GM19035 (cell line): ENCODE results near the gene FABP6.

Experiments used
- ATAC-seq: cut with Tn5 transposase; IDR thresholded peaks from one replicate; pipeline ENCODE4 v1.9.1; 2021; ENCODE audit not compliant: unreplicated experiment

Gene FABP6

GRCh38 chr5:160260881-160261815, 31.8 kb downstream of the FABP6 start:
- no peak for ATAC-seq

GRCh38 chr5:160262151-160263074, 33.1 kb downstream of the FABP6 start:
- ATAC-seq, result no peak

DNA sequence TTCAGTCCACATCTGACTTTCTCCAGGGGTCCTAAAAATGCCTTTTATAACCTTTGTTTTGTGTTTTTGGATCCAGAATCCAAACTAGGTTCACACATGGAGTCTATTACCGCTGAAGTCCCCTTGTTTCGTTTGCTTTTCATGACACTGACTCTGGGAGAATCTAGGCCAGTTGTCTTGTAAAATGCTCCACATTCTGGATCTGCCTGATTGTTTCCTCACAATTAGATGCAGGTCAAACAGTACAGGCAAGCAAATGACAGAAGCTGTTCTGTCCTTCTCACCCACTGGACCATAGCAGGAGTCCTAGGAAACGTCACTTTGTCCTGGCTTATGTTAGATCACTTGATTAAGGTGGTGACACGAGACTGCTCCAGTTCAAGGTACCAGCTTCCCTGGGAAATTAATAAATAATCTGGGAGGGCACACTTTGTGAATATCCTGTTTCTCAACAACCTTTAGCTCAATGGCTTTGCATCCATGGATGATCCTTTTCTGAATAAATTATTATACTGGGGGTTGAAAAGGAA, 34.1 kb downstream of the FABP6 start:
- ATAC-seq, result no peak

- ATAC-seq, result no peak
Observed at GRCh38 chr5:160266044-160266443, 36.7 kb downstream of the FABP6 start.

DNA sequence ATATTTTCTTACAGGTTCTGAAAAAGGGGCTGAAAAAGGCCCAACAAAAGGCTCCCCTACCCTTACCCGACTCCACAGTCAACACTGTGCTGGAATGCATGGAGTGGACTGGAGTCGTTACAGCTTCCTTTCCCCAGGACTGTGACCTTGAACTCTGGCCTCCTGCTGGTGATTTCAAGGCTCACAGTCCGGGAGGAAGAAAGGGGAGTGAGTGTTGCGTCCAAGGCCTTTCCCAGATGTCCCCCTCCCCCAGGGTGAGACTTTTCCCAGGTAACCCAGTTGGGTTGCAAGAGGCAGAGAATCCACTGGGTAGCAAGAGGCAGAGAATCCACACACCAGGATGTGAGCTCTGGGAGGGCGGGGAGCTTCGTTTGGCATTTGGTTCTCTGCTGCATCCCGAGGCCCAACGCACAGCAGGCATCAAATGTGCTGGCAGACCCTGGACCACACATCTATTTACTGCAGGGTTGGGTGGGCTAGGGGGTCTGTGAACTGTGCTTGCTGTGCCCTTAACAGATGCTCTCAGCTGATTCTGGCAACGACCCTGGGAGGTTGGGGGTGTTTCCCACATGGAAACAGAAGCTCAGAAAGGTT, 37.5 kb downstream of the FABP6 start:
- ATAC-seq, result no peak

GRCh38 chr5:160268121-160268520, 38.8 kb downstream of the FABP6 start:
- no peak for ATAC-seq

GRCh38 chr5:160269017-160269416, 39.7 kb downstream of the FABP6 start:
- no peak for ATAC-seq

- no peak for ATAC-seq
Observed at GRCh38 chr5:160270704-160271103, 41.4 kb downstream of the FABP6 start.

GRCh38 chr5:160271396-160271795, 42.1 kb downstream of the FABP6 start:
- no peak for ATAC-seq

GRCh38 chr5:160271836-160272235, 42.5 kb downstream of the FABP6 start:
- no peak for ATAC-seq

GRCh38 chr5:160272264-160272663, 43.0 kb downstream of the FABP6 start:
- ATAC-seq, result no peak

- no peak for ATAC-seq
Observed at GRCh38 chr5:160272889-160273288, 43.6 kb downstream of the FABP6 start.

- ATAC-seq, result no peak
Observed at GRCh38 chr5:160274483-160274931, 45.2 kb downstream of the FABP6 start.

DNA sequence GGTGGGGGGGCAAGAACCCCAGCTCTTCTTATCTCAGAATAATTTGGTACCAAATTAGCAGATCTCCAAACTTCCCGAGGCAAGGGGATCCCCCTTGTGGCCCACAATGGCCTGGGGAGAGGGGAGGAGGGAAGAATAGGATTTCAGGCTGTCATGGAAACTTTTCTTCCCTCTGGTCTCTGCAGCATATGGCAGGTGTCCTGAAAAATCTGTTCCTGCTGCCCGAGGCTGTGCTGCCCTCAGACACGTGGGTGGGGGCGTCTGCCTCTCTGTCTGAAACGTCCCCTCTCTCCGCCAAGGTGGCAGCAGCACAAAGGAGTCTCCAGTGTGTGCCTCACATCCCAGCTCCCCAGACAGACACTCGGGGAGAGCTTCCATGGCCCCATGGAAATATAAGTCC, 49.0 kb downstream of the FABP6 start:
- ATAC-seq, result no peak

DNA sequence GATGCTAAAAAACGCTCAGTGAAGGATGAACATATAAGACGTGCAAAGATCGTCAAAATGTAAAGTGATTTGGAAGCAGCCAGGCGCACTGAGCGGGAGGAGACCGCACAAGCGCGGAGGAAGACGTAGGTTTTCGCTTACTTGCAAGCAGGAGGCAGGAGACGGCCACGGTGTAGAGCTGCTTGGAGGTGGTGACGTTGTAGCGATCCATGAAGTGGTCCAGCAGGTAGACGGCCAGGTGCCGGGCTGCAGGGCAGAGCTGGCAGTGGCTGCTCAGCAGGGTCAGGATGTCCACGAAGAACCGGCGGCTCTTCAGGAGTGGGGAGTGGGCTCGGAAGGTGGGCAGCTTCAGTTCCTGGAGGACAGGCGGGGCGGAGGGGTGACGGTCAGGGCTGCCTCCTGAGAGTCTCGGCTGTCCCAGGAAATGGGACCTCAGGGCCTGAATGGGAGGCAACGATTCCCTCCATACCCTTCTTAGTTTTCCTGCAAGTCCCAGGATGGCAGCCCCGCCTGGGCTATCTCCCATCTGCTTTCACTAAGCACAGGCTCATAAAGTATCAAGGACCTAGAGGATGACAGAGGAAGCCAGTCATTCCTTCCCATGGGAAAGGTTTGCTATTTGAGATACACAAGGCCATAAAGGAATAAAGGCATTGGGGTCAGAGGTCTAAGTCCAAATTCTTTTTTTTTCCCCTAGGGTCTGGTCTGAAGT, 51.2 kb downstream of the FABP6 start:
- ATAC-seq, result no peak

DNA sequence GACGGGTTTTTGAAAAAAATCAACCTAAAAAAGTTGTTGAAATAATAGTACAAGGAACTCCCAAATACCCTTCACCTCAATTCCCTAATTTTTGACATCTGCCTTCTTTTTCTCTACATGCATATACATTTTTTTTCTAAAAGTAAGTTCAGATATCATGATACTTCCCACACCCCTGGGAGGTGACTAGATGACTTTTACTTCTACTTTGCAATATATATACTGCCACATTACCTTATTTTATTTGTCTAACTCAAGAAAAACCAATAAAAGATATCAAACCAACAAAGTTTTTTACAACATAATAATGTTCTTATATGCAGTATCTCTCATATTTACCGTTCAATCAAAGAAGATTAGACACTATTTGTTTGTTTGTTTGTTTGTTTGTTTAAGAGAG, 52.0 kb downstream of the FABP6 start:
- no peak for ATAC-seq

DNA sequence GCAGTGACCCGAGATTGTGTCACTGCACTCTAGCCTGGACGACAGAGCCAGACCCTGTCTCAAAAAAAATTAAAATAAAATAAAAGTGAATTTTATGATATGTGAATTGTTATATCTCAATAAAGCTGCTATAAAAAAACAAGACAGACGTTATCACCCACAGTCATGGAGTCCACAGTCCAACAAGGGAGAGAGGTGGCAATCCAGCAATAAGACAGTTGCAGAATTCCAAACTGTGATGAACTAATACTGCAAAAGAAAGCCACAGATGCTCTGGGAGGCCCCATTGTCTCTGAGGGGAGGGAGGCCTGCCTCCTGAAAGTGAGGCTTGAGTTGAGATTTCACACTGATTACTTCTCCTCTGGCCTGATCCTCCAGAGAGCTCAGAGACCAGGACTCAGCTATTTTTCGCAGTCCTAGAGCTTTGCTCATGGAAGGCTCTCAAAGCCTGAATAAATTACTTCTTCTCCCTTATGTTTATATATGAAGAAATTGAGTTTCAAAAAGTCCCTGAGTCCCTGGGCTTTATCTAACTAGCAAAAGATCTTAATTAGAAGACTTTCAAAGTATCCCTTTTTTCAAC, 55.1 kb downstream of the FABP6 start:
- ATAC-seq, result no peak

DNA sequence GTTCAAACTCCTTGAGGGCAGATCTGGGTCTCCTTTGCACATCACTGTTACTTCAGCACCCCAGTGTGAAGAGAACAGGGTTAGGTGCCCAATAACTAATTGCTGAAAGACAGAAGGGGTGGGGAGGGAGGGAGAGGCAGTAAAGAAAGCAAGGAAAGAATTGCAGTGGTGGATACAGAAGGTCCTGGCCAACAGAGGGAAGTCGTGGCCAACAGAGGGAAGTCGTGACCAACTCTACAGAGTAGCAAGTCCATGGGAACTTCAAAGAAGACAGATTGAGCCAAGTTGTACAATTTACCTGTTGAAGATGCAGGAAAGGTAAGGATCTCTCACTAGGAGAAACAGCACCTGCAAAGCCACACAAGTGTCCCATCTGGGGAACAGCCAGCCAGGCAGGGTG, 56.0 kb downstream of the FABP6 start:
- no peak for ATAC-seq

- no peak for ATAC-seq
Observed at GRCh38 chr5:160286947-160287346, 57.6 kb downstream of the FABP6 start.
